NCI-H524 (cell line): ENCODE data around the gene OVCH2.
"Not testable (repeated sequence)": the region's sequence is repeated elsewhere in the genome, so short reads cannot be mapped to it uniquely, and the experiment has no call there.

Experiments
- DNase-seq, 2 experiments: peaks; one replicate each; lab custom pipeline; 2025; lab: John Stamatoyannopoulos, UW

Gene OVCH2

DNA sequence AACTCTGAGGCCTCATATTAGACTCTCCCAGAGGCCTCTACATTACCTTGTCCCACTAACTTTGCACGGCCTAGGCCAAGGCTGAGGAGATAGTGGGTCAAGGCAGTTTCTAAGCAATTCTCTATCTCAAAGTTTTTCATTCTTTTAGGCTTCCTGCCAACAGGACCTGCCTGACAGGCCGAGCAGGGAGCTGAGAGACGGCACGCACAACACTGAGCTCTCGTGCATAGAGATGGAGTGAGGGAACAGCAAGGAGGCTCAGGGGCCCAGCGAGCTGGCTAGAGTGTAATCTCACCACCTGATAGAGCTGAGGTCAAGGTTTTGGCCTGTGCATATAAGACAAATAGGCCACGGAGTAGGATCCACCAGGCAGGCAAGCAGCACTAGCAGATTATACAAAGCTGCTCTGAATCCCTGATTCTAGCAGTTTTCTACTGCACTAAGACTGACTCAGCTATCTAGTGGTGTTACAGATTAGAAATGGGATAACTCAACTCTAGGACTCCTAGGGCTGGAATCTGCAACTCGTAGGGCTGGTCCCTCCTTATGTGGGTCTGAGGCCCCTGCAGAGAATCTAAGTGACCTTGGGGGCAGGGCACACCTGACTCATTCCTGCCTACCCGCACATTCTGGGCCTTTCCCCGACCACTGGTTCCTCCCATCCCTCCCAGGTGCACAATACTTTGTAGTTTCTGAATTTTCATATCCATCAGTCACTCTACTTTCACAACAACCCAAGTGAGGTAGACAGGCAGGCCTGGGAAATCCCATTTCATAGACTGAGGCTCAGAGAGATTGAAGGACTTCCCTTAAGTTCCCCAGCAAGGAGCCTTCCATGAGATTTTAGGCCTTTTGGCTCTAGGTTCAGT, 34.7 kb downstream of the OVCH2 start:
- no peak for DNase-seq

DNA sequence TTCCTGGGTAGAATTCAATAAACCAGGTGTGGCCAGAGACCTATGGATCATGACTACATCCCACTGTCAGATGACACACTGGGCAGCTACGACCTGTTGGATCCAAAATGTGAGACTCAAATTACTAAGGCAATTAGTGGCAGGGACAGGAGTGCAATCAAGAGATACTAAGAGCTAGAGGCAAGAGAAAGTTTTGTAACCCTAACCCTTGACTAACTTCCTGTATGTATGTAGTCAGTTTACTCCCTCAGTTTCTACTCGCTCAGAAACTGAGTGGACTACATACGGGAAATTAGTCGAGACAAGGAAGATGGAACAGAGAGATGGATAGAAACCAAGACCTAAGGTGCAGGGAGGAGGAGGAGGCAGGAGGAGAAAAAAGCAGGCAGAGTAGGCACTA, 35.6 kb downstream of the OVCH2 start:
- no peak for DNase-seq

GRCh38 chr11:7668911-7669310, 37.4 kb downstream of the OVCH2 start:
- DNase-seq, result no peak

DNA sequence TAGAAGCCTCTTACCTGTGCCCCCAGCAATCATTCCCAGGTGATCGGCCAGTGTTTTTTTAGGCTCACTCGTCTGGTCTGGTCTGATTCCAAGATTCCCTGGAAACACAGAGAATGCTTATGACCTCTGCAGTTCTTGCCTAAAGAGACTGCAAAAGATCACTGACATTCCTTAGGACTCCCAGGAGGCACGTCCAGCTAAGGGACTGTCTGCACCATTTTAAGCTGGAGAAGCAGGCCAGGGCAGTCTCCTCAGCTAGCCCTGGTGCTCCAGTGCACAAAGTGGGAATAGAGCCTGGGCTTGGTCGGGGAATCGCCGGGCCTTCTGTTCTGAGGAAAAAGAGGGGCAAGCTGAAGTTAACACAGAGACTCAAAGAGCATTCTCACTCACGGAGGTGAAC, 37.8 kb downstream of the OVCH2 start:
- DNase-seq, result no peak

DNA sequence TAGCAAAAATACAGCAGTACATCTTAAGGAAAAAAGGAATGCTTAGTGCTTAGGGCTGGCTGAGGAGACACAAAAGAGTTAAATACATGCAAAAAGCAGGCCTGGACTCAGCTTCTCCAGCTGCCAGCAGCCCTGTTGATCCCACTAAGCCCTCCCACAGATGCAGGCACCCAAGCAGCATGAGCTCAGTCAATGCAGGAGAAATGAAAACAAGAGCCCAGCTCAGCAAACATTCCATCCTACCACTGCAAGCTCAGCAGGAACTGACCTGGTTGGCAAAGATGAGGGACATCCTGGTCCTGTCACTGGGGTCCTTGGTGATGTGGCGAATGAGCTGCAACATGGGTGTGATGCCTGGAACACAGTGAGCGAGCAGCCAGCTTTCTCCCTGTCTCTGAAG, 38.8 kb downstream of the OVCH2 start:
- DNase-seq, result no peak

DNA sequence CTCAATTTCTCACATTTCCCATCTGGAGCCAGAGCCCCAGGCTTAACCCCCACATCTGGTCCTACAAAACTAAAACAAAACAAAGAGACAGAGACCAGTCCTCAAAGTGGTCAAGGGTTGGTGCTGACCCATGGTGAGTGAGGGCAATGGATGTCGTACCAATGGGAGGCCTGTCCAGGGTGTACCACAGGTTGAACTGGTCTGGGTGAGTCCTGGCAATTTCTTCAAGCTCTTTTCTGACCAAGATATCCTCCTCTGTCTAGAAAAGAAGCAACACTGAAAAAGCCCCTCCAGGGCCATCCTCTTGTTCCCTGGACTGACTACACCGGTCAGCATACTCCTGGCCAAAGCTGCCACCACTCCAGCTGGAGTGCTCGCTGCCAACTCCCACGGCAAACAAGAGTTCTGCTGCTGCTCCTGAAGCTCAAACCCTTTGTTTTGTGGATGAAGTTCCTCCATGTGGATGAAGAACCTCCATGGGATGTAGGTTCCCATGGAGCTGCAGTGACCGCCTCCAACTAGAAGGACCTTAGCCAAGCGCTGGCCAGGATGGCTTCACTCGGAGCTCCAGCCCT, 39.9 kb downstream of the OVCH2 start:
- DNase-seq, result no peak

- peak; percentile 3 to 65 for DNase-seq
These were observed 40.6 kb downstream of the OVCH2 start for GRCh38 chr11:7665473-7666291.

- no peak for DNase-seq
These were observed 41.4 kb downstream of the OVCH2 start for GRCh38 chr11:7664867-7665266.

DNA sequence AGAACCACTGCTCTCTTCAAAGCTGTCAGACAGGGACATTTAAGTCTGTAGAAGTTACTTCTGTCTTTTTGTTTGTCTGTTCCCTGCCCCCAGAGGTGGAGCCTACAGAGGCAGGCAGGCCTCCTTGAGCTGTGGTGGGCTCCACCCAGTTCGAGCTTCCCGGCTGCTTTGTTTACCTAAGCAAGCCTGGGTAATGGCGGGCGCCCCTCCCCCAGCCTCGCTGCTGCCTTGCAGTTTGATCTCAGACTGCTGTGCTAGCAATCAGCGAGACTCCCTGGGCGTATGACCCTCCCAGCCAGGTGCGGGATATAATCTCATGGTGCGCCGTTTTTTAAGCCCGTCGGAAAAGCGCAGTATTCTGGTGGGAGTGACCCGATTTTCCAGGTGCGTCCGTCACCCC, 42.7 kb downstream of the OVCH2 start:
- not testable (repeated sequence) for DNase-seq

GRCh38 chr11:7657306-7658025, 48.8 kb downstream of the OVCH2 start:
- DNase-seq, result peak; percentile 6 to 60

- no peak for DNase-seq
These were observed 49.6 kb downstream of the OVCH2 start for GRCh38 chr11:7656704-7657103.

DNA sequence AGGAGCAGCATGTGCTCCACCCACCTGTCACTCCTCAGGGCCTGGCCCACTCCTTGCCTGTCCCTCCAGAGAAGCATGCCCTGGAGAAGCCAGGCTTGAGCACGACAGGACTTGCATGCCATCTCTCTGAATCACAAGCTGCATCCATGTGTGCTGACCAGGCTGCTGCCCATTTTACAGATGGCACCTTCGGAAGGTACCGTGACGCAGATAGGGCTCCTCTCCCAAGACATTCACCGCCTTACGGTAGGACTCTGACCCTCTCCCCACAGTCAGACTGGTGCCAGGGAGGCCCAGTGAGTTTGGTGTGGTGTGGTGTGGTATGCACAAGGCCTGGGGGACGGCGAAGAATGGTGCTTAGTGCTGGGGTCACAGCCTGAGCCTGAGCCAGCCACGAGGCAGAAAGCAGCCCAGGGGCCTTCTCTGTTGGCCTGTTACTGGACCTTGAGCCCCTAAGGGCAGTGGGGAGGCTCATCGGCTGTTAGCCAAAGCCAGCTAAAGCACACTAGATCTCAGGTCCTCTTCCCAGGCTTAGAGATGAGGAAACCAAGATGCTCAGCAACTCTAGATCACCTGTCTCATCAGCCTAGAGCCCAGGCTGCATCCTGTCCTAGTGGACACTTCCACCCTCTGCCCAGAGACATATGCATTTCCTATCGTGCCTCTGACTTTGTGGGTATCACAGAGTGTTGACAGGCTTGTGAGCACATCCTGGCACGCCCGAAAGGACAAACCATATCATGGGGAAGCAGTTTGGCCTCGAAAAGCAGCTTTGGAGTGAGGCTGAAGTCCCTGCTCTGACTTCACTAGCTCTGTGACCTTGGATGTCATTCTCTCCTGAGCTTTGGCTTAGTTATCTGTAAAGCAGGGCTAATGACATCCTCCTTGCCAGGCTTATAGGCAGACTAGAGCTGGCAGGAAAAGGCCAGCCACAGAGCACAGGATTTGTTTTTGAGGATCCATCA, 50.7 kb downstream of the OVCH2 start:
- DNase-seq, result no peak

- no peak for DNase-seq
These were observed 52.0 kb downstream of the OVCH2 start for GRCh38 chr11:7654195-7654705.

DNA sequence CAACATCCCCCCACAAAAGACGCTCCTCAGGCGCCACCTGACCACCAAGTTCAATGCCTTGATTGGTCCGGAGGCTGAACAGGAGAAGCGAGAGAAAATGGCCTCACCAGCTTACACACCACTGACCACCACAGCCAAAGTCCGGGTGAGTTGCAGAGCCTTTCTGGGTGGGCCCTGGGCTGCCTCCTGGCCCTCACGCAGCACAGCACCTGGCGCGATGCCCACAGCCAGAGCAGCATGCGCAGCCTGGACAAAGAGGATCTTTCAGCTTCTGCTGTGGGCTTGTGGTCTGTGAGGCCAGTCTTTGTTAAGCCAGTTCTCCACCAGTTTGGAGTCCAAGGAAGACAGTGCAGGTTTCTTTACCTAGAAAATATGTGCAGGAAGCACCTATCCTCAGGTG, 54.6 kb downstream of the OVCH2 start:
- no peak for DNase-seq

GRCh38 chr11:7651140-7651551, 55.1 kb downstream of the OVCH2 start:
- no peak for DNase-seq

GRCh38 chr11:7648264-7648663, 58.0 kb downstream of the OVCH2 start:
- DNase-seq, result no peak

GRCh38 chr11:7646866-7647265, 59.4 kb downstream of the OVCH2 start:
- no peak for DNase-seq

DNA sequence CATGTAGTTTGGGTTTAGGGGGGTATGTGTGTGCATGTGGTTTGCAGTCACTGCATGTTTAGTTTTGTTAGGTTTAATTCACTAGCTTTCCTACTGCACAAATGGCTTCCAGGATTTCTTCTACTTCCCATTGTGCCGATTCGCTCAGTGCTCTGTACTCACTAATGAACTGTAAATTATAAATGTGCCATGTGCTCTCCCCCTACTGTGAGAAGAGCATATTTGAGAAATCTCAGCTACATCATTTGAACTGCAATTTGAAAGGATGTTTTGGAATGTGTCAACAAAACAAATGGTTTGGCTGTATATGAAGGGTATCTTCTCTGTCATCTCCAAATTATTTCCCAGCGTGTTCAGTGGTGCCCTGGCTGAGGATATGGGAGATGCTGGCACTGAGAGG, 61.1 kb downstream of the OVCH2 start:
- DNase-seq, result no peak

- no peak for DNase-seq
These were observed 63.0 kb downstream of the OVCH2 start for GRCh38 chr11:7643314-7643713.

- DNase-seq, result no peak
These were observed 63.5 kb downstream of the OVCH2 start for GRCh38 chr11:7642747-7643146.

DNA sequence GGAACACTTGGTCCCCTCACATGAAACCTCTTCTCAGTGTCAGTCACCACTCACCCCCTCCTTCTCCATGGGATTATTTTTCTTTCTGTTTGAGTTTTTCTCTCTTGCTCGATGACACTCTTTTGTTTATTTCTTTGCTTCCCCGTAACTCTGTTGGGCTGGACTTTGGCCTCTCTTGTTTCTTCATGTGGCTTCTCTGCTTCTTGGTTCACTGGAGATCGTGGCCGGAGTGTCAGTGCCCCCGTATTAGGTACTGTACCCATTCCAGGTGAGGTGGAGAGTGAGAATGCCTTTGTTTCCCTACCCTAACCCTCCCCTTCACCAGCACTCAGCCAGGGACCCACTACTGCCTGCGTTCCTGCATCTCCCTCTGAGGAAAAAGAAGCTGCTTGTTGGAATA, 65.5 kb downstream of the OVCH2 start:
- no peak for DNase-seq
